HG02870 (cell line): ENCODE measurements around the gene ABCG1.
"Not testable (repeated sequence)": the region's sequence is repeated elsewhere in the genome, so short reads cannot be mapped to it uniquely, and the experiment has no call there.

Source experiments
- ATAC-seq: cut with Tn5 transposase; IDR thresholded peaks from one replicate; pipeline ENCODE4 v1.9.1; 2021; ENCODE audit warnings: mild to moderate bottlenecking, moderate library complexity; ENCODE audit not compliant: unreplicated experiment

ABCG1 gene

GRCh38 chr21:42218836-42219605 is at the start of gene ABCG1:
Gene ABCG1, plus strand, starts transcription at chr21:42219140. Its CDS starts 123 bp downstream, at chr21:42219263.
- no peak for ATAC-seq

GRCh38 chr21:42169758-42170157 is 49.2 kb upstream of the ABCG1 start:
- no peak for ATAC-seq

- ATAC-seq, result no peak
Observed at GRCh38 chr21:42171091-42172053, 47.6 kb upstream of the ABCG1 start.

- no peak for ATAC-seq
Observed at GRCh38 chr21:42172596-42173483, 46.1 kb upstream of the ABCG1 start.

DNA sequence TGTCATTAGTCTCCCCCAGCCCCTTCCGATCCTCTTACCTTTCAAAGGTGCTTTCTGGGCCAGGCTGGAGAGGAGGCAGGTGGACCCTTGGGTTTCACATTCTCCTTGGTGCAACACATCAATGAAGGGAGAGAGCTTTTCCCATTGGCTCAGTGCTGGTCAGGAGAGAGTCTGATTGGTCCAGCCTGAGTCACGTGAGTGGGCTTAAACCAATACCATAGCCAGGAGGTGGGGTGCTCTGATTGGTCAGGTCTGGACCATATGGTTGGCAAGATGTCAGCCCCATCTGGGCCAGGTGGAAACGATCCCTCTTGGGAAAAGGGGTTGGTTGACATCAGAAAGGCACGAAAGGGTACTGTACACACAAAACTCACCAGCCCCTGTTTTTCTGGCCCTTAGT is 44.8 kb upstream of the ABCG1 start:
- ATAC-seq, result no peak

DNA sequence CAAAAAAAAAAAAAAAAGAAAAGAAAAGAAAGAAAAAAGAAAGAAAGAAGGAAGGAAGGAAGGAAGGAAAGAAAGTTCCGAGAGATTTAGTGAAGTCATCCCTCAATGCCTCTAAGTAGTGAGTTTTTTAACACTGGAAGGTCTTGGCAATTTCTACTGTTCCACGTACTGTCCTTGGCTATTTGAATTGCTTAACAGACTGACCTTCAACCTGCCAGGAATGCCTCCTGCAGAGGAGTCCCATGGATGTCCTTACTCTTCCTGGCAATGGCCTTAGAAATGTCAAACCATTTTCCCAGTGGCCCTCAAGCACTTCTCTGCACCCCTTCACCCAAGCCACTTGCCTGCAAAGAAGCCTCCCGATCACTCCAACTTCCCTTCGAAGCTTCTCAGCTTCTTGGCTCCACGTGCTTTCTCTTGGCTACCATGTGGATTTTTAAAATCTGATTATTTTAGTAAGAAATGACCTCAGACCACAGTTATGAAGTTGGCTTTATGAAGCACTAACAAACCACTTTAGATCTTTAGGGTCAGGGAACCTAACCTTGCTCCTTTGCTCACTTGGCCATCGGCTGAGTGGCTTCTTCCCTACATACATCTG is 43.7 kb upstream of the ABCG1 start:
- ATAC-seq, result no peak

GRCh38 chr21:42176859-42177258 is 42.1 kb upstream of the ABCG1 start:
- no peak for ATAC-seq

GRCh38 chr21:42179316-42179715 is 39.6 kb upstream of the ABCG1 start:
- ATAC-seq, result no peak

GRCh38 chr21:42180001-42180400 is 38.9 kb upstream of the ABCG1 start:
- not testable (repeated sequence) for ATAC-seq

DNA sequence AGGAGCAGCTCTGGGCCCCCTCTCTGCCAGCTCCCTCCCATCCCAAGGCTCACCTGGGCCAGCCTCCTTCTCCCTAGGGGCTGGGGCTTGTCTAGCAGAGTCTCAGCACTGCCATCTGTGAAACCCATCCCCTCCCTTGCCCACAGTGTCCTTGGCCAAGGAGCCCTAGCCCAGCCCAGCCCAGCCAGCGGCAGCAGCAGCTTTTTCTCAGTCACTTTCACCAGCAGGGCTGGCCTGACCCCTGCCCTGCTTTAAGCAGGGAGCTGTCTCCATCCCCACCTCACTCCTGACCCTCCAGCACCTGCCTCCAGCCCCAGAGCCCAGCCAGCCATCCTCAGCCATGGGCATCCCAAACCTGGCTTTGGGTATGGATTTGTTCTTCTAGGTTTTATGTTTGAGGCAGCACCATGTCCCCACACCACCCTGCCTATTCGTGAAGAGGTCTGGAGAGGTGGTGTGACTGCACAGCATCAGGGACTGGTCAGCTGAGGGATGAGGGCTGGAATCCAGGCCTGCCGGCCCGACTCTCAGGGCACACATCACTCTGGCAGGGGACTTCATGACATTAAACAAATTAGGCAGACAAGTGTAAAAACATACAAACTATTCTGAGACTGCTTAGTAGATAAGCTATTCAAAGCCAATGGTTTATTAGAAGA is 36.1 kb upstream of the ABCG1 start:
- no peak for ATAC-seq

- ATAC-seq, result no peak
Observed at GRCh38 chr21:42183374-42184266, 35.3 kb upstream of the ABCG1 start.

DNA sequence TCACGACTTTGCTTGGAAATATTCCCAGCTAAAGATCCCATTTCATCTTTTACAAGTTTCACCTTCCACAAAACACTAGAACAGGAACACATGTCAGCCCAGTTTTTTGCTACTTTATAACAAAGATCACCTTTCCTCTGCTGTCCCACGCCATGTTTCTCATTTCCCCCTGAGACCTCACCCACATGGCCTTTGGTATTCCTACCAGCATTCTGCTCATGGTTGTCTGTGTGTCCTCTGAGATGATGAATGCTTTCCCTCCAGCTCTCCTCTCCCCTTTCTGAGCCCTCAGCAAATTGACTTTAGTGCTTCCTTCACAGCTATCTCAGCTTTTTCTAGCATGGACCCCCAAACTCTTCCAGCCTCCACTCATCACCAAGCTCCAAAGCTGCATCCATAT is 32.3 kb upstream of the ABCG1 start:
- no peak for ATAC-seq

DNA sequence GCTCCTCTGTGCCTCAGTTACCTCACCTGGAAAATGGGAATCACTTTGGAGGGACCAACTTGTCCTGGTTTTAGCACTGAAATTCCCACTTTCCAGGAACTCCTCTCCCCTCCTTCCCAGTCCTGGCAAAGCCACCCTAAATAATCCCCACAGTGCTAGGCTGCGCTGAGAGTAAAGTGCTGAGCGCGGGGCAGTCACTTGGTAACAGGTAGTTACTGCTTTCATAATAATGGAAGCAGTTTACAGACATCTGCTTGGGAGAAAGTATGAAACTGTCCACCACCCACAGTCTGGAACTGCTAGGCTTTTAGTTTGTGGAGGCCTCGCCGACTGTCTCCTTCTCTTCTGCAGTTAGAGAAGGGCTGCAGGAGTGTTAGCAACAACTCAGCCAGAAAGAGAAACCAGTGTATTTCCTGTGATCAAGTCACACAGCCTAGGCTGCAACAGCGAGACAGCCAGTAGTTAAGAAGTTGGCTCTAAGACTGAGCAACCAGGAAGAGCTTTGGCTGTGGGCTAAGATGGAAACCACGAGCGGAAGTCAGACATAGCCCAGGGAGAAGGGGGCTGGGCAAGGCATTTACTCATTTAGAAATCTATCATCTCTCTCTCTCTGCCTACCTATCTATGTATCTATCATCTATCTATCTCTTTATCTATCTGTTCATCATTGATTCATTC is 30.8 kb upstream of the ABCG1 start:
- peak; percentile 98 for ATAC-seq

- no peak for ATAC-seq
Observed at GRCh38 chr21:42188663-42189062, 30.3 kb upstream of the ABCG1 start.

DNA sequence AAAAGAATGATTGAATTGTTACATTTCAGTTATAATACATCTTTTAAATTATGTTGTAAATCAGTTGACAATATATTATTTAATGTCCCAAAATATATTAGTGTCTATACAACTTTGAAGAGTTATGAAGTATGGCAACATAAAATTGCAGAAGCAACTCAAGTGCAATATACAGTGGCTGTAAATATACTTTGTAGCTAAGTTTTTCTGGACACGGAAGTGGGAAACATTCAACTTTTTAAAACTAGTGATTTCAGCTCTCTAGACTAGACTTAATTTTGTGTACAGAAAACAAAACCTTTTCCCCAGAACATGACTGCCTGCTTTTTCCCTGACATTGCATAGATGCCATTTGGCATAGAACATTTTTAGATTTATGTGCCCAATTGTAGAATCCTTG is 29.5 kb upstream of the ABCG1 start:
- ATAC-seq, result no peak

- no peak for ATAC-seq
Observed at GRCh38 chr21:42189860-42190485, 29.0 kb upstream of the ABCG1 start.

DNA sequence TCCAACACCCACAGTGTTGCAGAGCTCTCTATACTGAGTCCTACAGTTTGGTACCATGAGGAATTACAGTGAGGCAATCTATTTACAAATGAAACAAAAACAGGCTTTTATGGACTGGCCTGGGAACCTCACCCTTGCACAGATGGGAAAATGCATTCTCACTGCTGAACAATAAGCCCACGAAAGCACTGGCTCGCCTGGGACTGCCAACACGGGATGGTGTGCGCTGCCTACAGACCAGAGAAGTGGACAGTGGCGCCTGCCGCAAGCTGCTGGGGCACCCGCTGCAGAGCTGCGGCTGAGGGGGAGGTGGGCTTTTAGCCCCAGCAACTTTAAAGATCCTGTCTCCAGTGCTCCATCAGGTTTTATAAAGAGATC is 28.5 kb upstream of the ABCG1 start:
- ATAC-seq, result no peak

- ATAC-seq, result no peak
Observed at GRCh38 chr21:42191064-42191463, 27.9 kb upstream of the ABCG1 start.
